NK-92 treated with Interleukin-12 subunit alpha and Interleukin-12 subunit beta, amount 100 ng/mL, for 24 hours (cell line): ENCODE results near the gene ALAD.
"Not testable (repeated sequence)": the region's sequence is repeated elsewhere in the genome, so short reads cannot be mapped to it uniquely, and the experiment has no call there.

Experiments
- DNase-seq: peaks from one replicate; lab custom pipeline; 2025; lab: John Stamatoyannopoulos, UW

The ALAD gene

GRCh38 chr9:113401027-113401792, at the start of gene ALAD:
ALAD (minus strand) TSS chr9:113401284; CDS start chr9:113393559, 7,725 bp downstream.
- DNase-seq: peak; percentile 95

GRCh38 chr9:113449376-113449775, 48.3 kb upstream of the ALAD start:
- DNase-seq: no peak

- DNase-seq: no peak
Observed at GRCh38 chr9:113446323-113446740, 45.2 kb upstream of the ALAD start.

GRCh38 chr9:113444736-113445135, 43.7 kb upstream of the ALAD start:
- DNase-seq: no peak

- DNase-seq: not testable (repeated sequence)
Observed at GRCh38 chr9:113437716-113438115, 36.6 kb upstream of the ALAD start.

GRCh38 chr9:113436728-113437515, 35.8 kb upstream of the ALAD start:
- DNase-seq: no peak

GRCh38 chr9:113431191-113431590, 30.1 kb upstream of the ALAD start:
- no peak for DNase-seq

GRCh38 chr9:113428062-113428615, 27.1 kb upstream of the ALAD start:
- no peak for DNase-seq

GRCh38 chr9:113427629-113428028, 26.5 kb upstream of the ALAD start:
- no peak for DNase-seq

- no peak for DNase-seq
Observed at GRCh38 chr9:113426701-113427100, 25.6 kb upstream of the ALAD start.

- DNase-seq: no peak
Observed at GRCh38 chr9:113425072-113425471, 24.0 kb upstream of the ALAD start.

GRCh38 chr9:113421726-113422125, 20.6 kb upstream of the ALAD start:
- DNase-seq: no peak

- DNase-seq: no peak
Observed at GRCh38 chr9:113417370-113417769, 16.3 kb upstream of the ALAD start.

- no peak for DNase-seq
Observed at GRCh38 chr9:113416149-113416721, 15.2 kb upstream of the ALAD start.

- DNase-seq: peak; percentile 85
Observed at GRCh38 chr9:113410207-113410864, 9.3 kb upstream of the ALAD start, which contains the start of the genes C9orf43 and POLE3. C9orf43 (plus strand) TSS chr9:113410747; CDS start chr9:113413494, 2,747 bp downstream. POLE3 (minus strand) TSS chr9:113410675; CDS start chr9:113410293, 382 bp downstream.

- no peak for DNase-seq
Observed at GRCh38 chr9:113409883-113410206, 8.8 kb upstream of the ALAD start.

- DNase-seq: no peak
Observed at GRCh38 chr9:113409481-113409880, 8.4 kb upstream of the ALAD start.

- DNase-seq: peak; percentile 12
Observed at GRCh38 chr9:113406873-113407511, 5.9 kb upstream of the ALAD start.

GRCh38 chr9:113406353-113406752, 5.3 kb upstream of the ALAD start:
- DNase-seq: not testable (repeated sequence)

- DNase-seq: no peak
Observed at GRCh38 chr9:113403646-113404045, 2.6 kb upstream of the ALAD start.

GRCh38 chr9:113399646-113400200, 1.4 kb downstream of the ALAD start:
- no peak for DNase-seq
